ENCODE measurements around the gene SRPRA. TPM values are rescaled to one million over a fixed set of nuclear protein-coding genes. Genes with fewer than 3 reads are reported as not detected.

Gene SRPRA
- total and polyA plus RNA-seq, 2 donors (not counting 3 experiments of a cell fraction or from before 2014, with no cell fraction given), result 104 to 116 TPM

DNA sequence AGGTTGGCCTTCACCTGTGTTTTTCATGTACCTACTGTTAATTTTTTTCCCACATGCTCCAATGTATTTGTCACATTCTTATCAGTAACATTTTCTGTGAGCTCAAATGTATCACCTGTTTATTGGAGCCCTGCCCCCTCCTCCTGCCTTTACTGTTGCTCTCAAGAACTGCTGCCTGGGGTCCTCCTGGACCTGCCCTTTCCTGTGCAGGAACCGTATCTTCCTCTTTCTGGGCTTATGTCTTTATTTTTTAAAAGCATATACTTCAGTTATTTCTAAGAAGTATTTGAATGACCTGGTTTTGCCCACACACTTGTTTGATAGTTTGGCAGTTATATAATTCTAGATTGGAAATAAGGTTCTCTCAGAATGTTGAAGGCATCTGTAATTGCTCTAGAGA lies 51.2 kb downstream of the SRPRA start:
- peaks cover 3% of the 10 kb centered on the region for H4K20me1 ChIP-seq (replicated peaks; ENCODE audit: control insufficient read depth, extremely low read depth, insufficient read depth, low read length)
- H3K4me3 ChIP-seq (replicated peaks in 1 of 3; ENCODE audit: insufficient read depth in 1 of 3, low read depth in 1 of 3, low read length in 3 of 3), result no peak overlapping the region
- no peaks in the 10 kb centered on the region for H3K36me3 ChIP-seq (ENCODE audit: control insufficient read depth in 2 of 2, extremely low read depth in 1 of 2, insufficient read depth in 2 of 2, low read length in 2 of 2)
- no peaks in the 10 kb centered on the region for H3K27me3 ChIP-seq (ENCODE audit: control insufficient read depth in 2 of 2, insufficient read depth in 2 of 2, low read length in 2 of 2)
- POLR2A ChIA-PET, result no interaction called here
- intact Hi-C loops (cut with micrococcal nuclease) (no loop called here), dilution Hi-C loops (cut with MboI; ENCODE audit: extremely low pct_ligation_motif_present, low sequenced_read_pairs) (no loop called here)
- TF ChIP-seq MYC (IDR thresholded peaks at IDR 0.05; ENCODE audit: low read depth, low read length) (no peak), POLR2A (IDR thresholded peaks at IDR 0.05; ENCODE audit: low read depth, low read length) (no peak), EZH2 (IDR thresholded peaks at IDR 0.05; ENCODE audit: borderline replicate concordance, low read depth, low read length, severe bottlenecking) (no peak), GATA2 (IDR thresholded peaks at IDR 0.05; ENCODE audit: insufficient read depth, insufficient read length, low read depth, low read length) (no peak)
- TF ChIP-seq, protein P1, sequence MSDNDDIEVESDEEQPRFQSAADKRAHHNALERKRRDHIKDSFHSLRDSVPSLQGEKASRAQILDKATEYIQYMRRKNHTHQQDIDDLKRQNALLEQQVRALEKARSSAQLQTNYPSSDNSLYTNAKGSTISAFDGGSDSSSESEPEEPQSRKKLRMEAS (IDR thresholded peaks at IDR 0.05; ENCODE audit: insufficient read depth, insufficient read length), result no peak
- TF ChIP-seq, protein P2, sequence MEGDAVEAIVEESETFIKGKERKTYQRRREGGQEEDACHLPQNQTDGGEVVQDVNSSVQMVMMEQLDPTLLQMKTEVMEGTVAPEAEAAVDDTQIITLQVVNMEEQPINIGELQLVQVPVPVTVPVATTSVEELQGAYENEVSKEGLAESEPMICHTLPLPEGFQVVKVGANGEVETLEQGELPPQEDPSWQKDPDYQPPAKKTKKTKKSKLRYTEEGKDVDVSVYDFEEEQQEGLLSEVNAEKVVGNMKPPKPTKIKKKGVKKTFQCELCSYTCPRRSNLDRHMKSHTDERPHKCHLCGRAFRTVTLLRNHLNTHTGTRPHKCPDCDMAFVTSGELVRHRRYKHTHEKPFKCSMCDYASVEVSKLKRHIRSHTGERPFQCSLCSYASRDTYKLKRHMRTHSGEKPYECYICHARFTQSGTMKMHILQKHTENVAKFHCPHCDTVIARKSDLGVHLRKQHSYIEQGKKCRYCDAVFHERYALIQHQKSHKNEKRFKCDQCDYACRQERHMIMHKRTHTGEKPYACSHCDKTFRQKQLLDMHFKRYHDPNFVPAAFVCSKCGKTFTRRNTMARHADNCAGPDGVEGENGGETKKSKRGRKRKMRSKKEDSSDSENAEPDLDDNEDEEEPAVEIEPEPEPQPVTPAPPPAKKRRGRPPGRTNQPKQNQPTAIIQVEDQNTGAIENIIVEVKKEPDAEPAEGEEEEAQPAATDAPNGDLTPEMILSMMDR (IDR thresholded peaks at IDR 0.05; ENCODE audit: extremely low read depth in 1 of 2, insufficient read depth in 1 of 2, low read depth in 1 of 2, low read length in 2 of 2), result no peak
- H3K4me2 ChIP-seq (ENCODE audit: insufficient read depth, low read length), result no peak overlapping the region
- H3K79me2 ChIP-seq (ENCODE audit: control insufficient read depth, insufficient read depth, low read length), result peaks cover 77% of the 10 kb centered on the region
- H3K9ac ChIP-seq (replicated peaks; ENCODE audit: extremely low read depth, insufficient read depth, low read length), result no peak overlapping the region
- FAIRE-seq, result no peak
- H2AFZ ChIP-seq (ENCODE audit: low read depth, low read length), result no peak overlapping the region
- CTCF ChIA-PET, result no interaction called here
- no peak overlapping the region for H3K27ac ChIP-seq (ENCODE audit: insufficient read depth, low read depth, low read length)
- H3K9me3 ChIP-seq (replicated peaks; ENCODE audit: control insufficient read depth, insufficient read depth, low read length), result no peaks in the 10 kb centered on the region
- no peaks in the 10 kb centered on the region for H3K9me1 ChIP-seq (replicated peaks; ENCODE audit: control insufficient read depth, extremely low read depth, insufficient read depth, low read length)
- DNase-seq (ENCODE audit: low read depth, low spot score), result no peak
- no TSS peak for BruUV-seq (replicated peaks)
- peaks cover 11% of the 10 kb centered on the region for H3K4me1 ChIP-seq (ENCODE audit: control insufficient read depth, extremely low read depth, insufficient read depth, low read length)
